BE2C (cell line): ENCODE results near the gene FAM171A1.
"Not testable (repeated sequence)": the region's sequence is repeated elsewhere in the genome, so short reads cannot be mapped to it uniquely, and the experiment has no call there.

Experiments
- DNase-seq: peaks from one replicate; pipeline ENCODE4 v3.0.0-alpha.2; 2020
- H3K27me3 ChIP-seq: fragments of 250-450 bp; sonication (Bioruptor Pico); 2 replicates; pipeline ENCODE4 v1.5.1; 2020; ENCODE audit warnings: mild to moderate bottlenecking
- H3K36me3 ChIP-seq: fragments of 250-450 bp; sonication (Bioruptor Pico); 2 replicates; pipeline ENCODE4 v1.5.1; 2020; ENCODE audit warnings: mild to moderate bottlenecking
- H3K4me1 ChIP-seq: fragments of 250-450 bp; sonication (Bioruptor Pico); 2 replicates; pipeline ENCODE4 v1.5.1; 2020
- H3K4me3 ChIP-seq: 2 replicates; pipeline ENCODE4 v1.5.1; 2011; ENCODE audit warnings: low read depth, low read length
- H3K9me3 ChIP-seq: fragments of 250-450 bp; sonication (Bioruptor Pico); 2 replicates; pipeline ENCODE4 v1.5.1; 2020
- TF ChIP-seq, protein P1 (sequence below): IDR thresholded peaks from 2 replicates; pipeline ENCODE4 v1.5.1; 2012; ENCODE audit warnings: mild to moderate bottlenecking, low read depth, low read length

FAM171A1 gene

GRCh38 chr10:15309221-15309620 is 61.9 kb downstream of the FAM171A1 start:
- TF ChIP-seq, protein P1, sequence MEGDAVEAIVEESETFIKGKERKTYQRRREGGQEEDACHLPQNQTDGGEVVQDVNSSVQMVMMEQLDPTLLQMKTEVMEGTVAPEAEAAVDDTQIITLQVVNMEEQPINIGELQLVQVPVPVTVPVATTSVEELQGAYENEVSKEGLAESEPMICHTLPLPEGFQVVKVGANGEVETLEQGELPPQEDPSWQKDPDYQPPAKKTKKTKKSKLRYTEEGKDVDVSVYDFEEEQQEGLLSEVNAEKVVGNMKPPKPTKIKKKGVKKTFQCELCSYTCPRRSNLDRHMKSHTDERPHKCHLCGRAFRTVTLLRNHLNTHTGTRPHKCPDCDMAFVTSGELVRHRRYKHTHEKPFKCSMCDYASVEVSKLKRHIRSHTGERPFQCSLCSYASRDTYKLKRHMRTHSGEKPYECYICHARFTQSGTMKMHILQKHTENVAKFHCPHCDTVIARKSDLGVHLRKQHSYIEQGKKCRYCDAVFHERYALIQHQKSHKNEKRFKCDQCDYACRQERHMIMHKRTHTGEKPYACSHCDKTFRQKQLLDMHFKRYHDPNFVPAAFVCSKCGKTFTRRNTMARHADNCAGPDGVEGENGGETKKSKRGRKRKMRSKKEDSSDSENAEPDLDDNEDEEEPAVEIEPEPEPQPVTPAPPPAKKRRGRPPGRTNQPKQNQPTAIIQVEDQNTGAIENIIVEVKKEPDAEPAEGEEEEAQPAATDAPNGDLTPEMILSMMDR, result no peak
- Histone ChIP-seq H3K27me3 (no peaks in the 10 kb centered on the region), H3K36me3 (no peaks in the 10 kb centered on the region), H3K9me3 (no peaks in the 10 kb centered on the region), H3K4me1 (no peaks in the 10 kb centered on the region), H3K4me3 (no peak overlapping the region)
- DNase-seq, result no peak

DNA sequence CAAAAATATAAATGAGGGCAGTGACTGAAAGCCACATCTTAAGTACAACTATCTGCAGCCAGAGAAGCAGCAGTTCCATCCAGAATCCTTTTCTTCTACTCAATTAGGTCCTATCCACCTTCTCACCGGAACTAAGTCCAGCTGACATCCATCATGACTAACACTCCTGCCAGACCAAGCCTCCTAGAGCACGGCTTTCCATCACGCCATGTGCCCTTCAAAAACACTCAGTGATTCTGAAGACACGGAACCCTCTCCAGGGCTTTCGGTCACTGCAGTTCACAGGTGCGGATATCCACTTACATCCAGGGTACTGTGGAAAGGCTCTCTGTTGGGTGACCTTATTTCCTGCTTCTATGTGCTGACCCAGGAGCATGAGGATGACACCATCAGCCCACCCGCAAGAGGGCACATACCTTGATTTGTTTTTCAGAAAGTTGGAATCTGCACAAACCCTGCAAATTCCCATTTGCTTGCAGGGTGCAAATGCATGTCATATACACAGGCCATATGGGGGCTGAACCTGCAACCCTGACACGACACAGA is 64.3 kb downstream of the FAM171A1 start:
- H3K9me3 ChIP-seq, result no peaks in the 10 kb centered on the region
- TF ChIP-seq, protein P1, result no peak
- no peaks in the 10 kb centered on the region for H3K4me1 ChIP-seq
- no peak for DNase-seq
- no peak overlapping the region for H3K4me3 ChIP-seq
- H3K36me3 ChIP-seq, result no peaks in the 10 kb centered on the region
- H3K27me3 ChIP-seq, result no peaks in the 10 kb centered on the region

- H3K4me3 ChIP-seq, result no peak overlapping the region
Measured at GRCh38 chr10:15305634-15306033, 65.5 kb downstream of the FAM171A1 start.

GRCh38 chr10:15305161-15305560 is 65.9 kb downstream of the FAM171A1 start:
- Histone ChIP-seq H3K4me3 (no peak overlapping the region), H3K4me1 (no peaks in the 10 kb centered on the region), H3K36me3 (no peaks in the 10 kb centered on the region), H3K9me3 (no peaks in the 10 kb centered on the region), H3K27me3 (no peaks in the 10 kb centered on the region)
- TF ChIP-seq, protein P1, result no peak
- no peak for DNase-seq

More at GRCh38 chr10:15305634-15306033, 65.5 kb downstream of the FAM171A1 start:
- Histone ChIP-seq H3K4me1 (no peaks in the 10 kb centered on the region), H3K9me3 (no peaks in the 10 kb centered on the region), H3K27me3 (no peaks in the 10 kb centered on the region), H3K36me3 (no peaks in the 10 kb centered on the region)
- TF ChIP-seq, protein P1, result no peak
- DNase-seq, result no peak

DNA sequence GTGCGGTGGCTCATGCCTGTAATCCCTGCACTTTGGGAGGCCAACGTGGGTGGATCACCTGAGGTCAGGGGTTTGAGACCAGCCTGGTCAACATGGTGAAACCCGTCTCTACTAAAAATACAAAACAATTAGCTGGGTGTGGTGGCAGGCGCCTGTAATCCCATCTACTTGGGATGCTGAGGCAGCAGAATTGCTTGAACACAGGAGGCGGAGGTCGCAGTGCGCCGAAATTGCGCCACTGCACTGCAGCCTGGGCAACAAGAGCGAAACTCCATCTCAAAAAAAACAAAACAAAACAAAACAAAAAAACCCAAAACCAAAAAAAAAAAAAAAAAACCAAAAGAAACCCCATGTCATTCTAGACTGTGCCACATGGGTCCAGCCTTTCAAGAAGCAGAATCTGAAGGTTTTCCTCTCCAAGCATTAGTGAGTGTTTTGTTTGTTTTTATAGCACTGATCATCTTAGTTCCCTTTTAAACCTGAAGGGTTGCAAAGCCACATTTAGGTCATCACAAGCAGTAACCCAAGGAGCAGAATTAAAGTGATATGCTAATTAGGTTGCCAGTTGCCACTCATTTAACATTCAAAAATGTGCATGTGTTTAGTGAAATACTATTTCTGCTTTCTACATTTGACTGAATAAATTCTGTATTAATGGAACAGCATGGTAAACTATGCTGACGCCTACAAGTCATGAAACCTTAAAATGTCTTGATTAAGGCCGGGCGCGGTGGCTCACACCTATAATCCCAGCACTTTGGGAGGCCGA is 68.7 kb downstream of the FAM171A1 start:
- not testable (repeated sequence) for H3K4me1 ChIP-seq, H3K36me3 ChIP-seq, DNase-seq, H3K9me3 ChIP-seq, H3K4me3 ChIP-seq, H3K27me3 ChIP-seq

DNA sequence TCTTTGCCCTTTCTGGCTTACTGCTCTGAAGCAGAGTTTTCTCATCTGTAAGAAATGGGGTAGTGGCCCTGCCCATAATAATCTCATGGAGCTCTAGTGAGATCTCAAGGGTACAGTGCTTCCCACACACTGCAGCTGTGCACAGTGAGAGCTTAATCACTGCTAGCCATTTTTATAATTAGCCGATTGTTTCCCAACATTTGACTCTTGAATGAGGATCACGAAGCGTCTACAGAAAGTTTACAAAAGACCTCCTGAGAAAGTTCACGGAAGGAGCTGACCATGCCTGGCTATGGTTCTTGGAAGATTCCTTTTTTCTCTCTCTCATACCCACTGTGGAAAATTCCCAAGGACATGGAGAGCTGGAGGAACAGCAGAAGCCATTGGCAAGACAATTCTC is 70.4 kb downstream of the FAM171A1 start:
- no peaks in the 10 kb centered on the region for H3K9me3 ChIP-seq
- H3K27me3 ChIP-seq, result no peaks in the 10 kb centered on the region
- DNase-seq, result no peak
- H3K4me3 ChIP-seq, result no peak overlapping the region
- no peaks in the 10 kb centered on the region for H3K36me3 ChIP-seq
- TF ChIP-seq, protein P1, result no peak
- no peaks in the 10 kb centered on the region for H3K4me1 ChIP-seq
